PC-9 (cell line): Measurements from ENCODE around the gene SLC38A3. TPM values are rescaled to one million over a fixed set of nuclear protein-coding genes. Genes with fewer than 3 reads are reported as not detected.

Source experiments
- BruUV-seq: library from RNA; stranded (reverse); fragments of 400-500 nt; replicated peaks from 2 replicates; lab custom pipeline; 2021; lab: Mats Ljungman, UMichigan
- CTCF ChIA-PET: fragments of 300-600 bp; sonication (Branson Sonifier 250); formaldehyde crosslinking; loops from one replicate; lab custom pipeline; 2022; ENCODE audit warnings: antibody characterized with exemption; lab: Charles Lee
- POLR2A ChIA-PET: fragments of 300-600 bp; sonication (Branson Sonifier 250); formaldehyde crosslinking; loops from one replicate; lab custom pipeline; 2022; ENCODE audit warnings: antibody characterized with exemption; ENCODE audit not compliant: unreplicated experiment; lab: Charles Lee
- DNase-seq, 2 experiments: peaks; one replicate each; pipeline versions ENCODE4 v3.0.0 to v3.0.0-alpha.2; 2015 to 2022; ENCODE audit warnings: mixed read lengths in 1 of 2
- H2AFZ ChIP-seq: fragments of 200-600 bp; sonication (generic); 2 replicates; pipeline ENCODE4 v1.8.1; 2017; ENCODE audit warnings: antibody characterized with exemption
- H3F3A ChIP-seq: fragments of 200-600 bp; sonication (generic); 2 replicates; pipeline ENCODE4 v1.8.1; 2017; ENCODE audit warnings: antibody characterized with exemption, mild to moderate bottlenecking, low read depth; ENCODE audit not compliant: insufficient read depth
- H3K27ac ChIP-seq: fragments of 200-600 bp; sonication (generic); 2 replicates; pipeline ENCODE4 v1.6.1; 2016; ENCODE audit warnings: mixed run types
- H3K27me3 ChIP-seq: fragments of 200-600 bp; sonication (generic); 2 replicates; pipeline ENCODE4 v1.6.1; 2016; ENCODE audit warnings: low read depth, mixed run types; ENCODE audit not compliant: insufficient read depth
- H3K36me3 ChIP-seq: fragments of 200-600 bp; sonication (generic); 2 replicates; pipeline ENCODE4 v1.6.1; 2016; ENCODE audit warnings: low read depth, mixed run types
- H3K4me1 ChIP-seq: fragments of 200-600 bp; sonication (generic); replicated peaks from 2 replicates; pipeline ENCODE4 v1.6.1; 2016; ENCODE audit warnings: mixed run types; ENCODE audit not compliant: insufficient read depth
- H3K4me2 ChIP-seq: fragments of 200-600 bp; sonication (generic); 2 replicates; pipeline ENCODE4 v1.6.1; 2017; ENCODE audit warnings: mixed run types
- H3K4me3 ChIP-seq: fragments of 200-600 bp; sonication (generic); 2 replicates; pipeline ENCODE4 v1.6.1; 2016; ENCODE audit warnings: mixed run types
- H3K79me2 ChIP-seq: fragments of 200-600 bp; sonication (generic); 2 replicates; pipeline ENCODE4 v1.6.1; 2017; ENCODE audit warnings: low read depth, mixed run types
- H3K9me2 ChIP-seq: fragments of 200-600 bp; sonication (generic); 2 replicates; pipeline ENCODE4 v1.8.1; 2017; ENCODE audit warnings: mild to moderate bottlenecking; ENCODE audit not compliant: insufficient read depth
- H3K9me3 ChIP-seq: fragments of 200-600 bp; sonication (generic); 2 replicates; pipeline ENCODE4 v1.8.1; 2016; ENCODE audit warnings: low read depth; ENCODE audit not compliant: insufficient read depth
- H4K20me1 ChIP-seq: fragments of 200-600 bp; sonication (generic); 2 replicates; pipeline ENCODE4 v1.8.1; 2017; ENCODE audit not compliant: insufficient read depth
- EZH2 ChIP-seq: fragments of 200-600 bp; sonication (generic); IDR thresholded peaks from 2 replicates; pipeline ENCODE4 v1.8.0; 2017; ENCODE audit warnings: antibody characterized with exemption, low read depth
- intact Hi-C: fragments of 100-400 bp; cut with micrococcal nuclease; formaldehyde crosslinking; loops from one replicate; pipeline ENCODE4 v1.10.0; 2022; ENCODE audit not compliant: unreplicated experiment
- total RNA-seq: library from RNA; stranded (reverse); gene quantifications from 2 replicates; pipeline ENCODE4 v1.2.3, GENCODE V29; 2021
- TF ChIP-seq, protein P1 (sequence below): fragments of 200-600 bp; sonication (generic); conservative IDR thresholded peaks from 2 replicates; pipeline ENCODE4 v1.6.1; 2017; ENCODE audit warnings: mixed run types, antibody characterized with exemption, mild to moderate bottlenecking, moderate library complexity

Gene SLC38A3
- total RNA-seq, 1 experiment from 2014 or later: 0.37 TPM

DNA sequence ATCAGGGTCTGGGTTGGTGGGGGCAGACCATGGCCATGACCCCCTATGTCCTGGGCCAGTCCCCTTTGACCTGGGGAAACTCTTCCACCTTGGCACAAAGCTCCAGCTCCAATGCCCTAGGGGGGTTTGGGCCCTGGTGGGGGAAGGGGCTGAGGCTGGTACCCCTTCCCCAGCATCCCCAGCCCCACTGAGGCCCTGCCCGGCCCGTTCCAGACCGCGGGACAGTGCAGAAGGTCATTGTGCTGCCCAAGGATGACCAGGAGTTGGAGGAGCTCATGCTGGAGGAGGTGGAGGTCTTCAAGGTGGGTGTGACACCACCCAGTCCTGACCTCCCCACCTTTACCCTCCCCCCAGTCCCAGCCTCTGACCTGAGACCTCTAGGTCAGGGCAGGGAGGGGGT, 19.8 kb upstream of the SLC38A3 start:
- BruUV-seq: no TSS peak
- H2AFZ ChIP-seq: no peak overlapping the region
- H4K20me1 ChIP-seq: no peaks in the 10 kb centered on the region
- no peaks in the 10 kb centered on the region for H3K27me3 ChIP-seq
- POLR2A ChIA-PET: interaction anchor here (0.6 kb wide), 1 partner anchor 305 kb away, joined by 3 read pairs; no protein-coding TSS in a partner anchor
- H3K4me2 ChIP-seq: no peak overlapping the region
- DNase-seq: no peak
- no peak for TF ChIP-seq EZH2
- TF ChIP-seq, protein P1, sequence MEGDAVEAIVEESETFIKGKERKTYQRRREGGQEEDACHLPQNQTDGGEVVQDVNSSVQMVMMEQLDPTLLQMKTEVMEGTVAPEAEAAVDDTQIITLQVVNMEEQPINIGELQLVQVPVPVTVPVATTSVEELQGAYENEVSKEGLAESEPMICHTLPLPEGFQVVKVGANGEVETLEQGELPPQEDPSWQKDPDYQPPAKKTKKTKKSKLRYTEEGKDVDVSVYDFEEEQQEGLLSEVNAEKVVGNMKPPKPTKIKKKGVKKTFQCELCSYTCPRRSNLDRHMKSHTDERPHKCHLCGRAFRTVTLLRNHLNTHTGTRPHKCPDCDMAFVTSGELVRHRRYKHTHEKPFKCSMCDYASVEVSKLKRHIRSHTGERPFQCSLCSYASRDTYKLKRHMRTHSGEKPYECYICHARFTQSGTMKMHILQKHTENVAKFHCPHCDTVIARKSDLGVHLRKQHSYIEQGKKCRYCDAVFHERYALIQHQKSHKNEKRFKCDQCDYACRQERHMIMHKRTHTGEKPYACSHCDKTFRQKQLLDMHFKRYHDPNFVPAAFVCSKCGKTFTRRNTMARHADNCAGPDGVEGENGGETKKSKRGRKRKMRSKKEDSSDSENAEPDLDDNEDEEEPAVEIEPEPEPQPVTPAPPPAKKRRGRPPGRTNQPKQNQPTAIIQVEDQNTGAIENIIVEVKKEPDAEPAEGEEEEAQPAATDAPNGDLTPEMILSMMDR: no peak
- H3F3A ChIP-seq: no peaks in the 10 kb centered on the region
- CTCF ChIA-PET: no interaction called here
- H3K4me1 ChIP-seq: peaks cover 16% of the 10 kb centered on the region
- H3K9me3 ChIP-seq: no peaks in the 10 kb centered on the region
- H3K79me2 ChIP-seq: no peaks in the 10 kb centered on the region
- intact Hi-C loops: loop anchor here (2.0 to 10.0 kb wide), 2 partner anchors 14 to 480 kb away; no protein-coding TSS in a partner anchor
- no peak overlapping the region for H3K27ac ChIP-seq
- H3K4me3 ChIP-seq: no peak overlapping the region
- no peaks in the 10 kb centered on the region for H3K36me3 ChIP-seq
- no peaks in the 10 kb centered on the region for H3K9me2 ChIP-seq

DNA sequence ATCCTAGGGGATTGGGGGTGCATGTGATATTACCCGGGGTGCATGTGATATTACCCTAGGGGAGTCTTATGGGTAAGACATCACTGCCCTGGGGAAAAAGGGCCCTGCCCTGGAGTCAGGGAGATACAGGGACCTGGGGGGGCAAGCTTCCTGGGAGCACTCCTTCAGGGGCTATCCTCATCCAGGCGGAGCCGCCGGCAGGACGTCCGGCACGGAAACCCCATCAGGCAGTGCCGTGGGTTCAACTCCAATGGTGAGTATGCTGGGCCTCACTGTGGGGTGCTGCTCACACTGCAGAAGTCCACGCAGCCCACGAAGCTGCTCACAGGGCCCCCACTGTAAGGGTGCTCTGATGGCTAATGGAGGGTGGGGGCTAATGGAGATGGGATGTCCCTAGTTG, 19.0 kb upstream of the SLC38A3 start:
- no peaks in the 10 kb centered on the region for H3K36me3 ChIP-seq
- no peak overlapping the region for H3K4me3 ChIP-seq
- H4K20me1 ChIP-seq: no peaks in the 10 kb centered on the region
- ChIA-PET CTCF (no interaction called here), POLR2A (interaction anchor here (0.6 kb wide), 2 partner anchors 65 to 306 kb away, joined by 3 read pairs; no protein-coding TSS in a partner anchor)
- H3K4me1 ChIP-seq: peaks cover 16% of the 10 kb centered on the region
- H3F3A ChIP-seq: no peaks in the 10 kb centered on the region
- H3K27ac ChIP-seq: no peak overlapping the region
- no peak for DNase-seq
- no peaks in the 10 kb centered on the region for H3K79me2 ChIP-seq
- intact Hi-C loops: loop anchor here (10.0 kb wide), 1 partner anchor 481 kb away; no protein-coding TSS in a partner anchor
- no peaks in the 10 kb centered on the region for H3K9me3 ChIP-seq
- no TSS peak for BruUV-seq
- no peak overlapping the region for H3K4me2 ChIP-seq
- H3K27me3 ChIP-seq: no peaks in the 10 kb centered on the region
- H3K9me2 ChIP-seq: no peaks in the 10 kb centered on the region
- H2AFZ ChIP-seq: no peak overlapping the region
- TF ChIP-seq EZH2: no peak
- TF ChIP-seq, protein P1: no peak

DNA sequence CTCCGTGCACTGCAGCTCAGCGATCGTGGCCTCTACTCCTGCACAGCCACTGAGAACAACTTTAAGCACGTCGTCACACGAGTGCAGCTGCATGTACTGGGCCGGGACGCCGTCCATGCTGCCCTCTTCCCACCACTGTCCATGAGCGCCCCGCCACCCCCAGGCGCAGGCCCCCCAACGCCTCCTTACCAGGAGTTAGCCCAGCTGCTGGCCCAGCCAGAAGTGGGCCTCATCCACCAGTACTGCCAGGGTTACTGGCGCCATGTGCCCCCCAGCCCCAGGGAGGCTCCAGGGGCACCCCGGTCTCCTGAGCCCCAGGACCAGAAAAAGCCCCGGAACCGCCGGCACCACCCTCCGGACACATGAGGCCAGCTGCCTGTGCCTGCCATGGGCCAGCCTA, 17.3 kb upstream of the SLC38A3 start:
- intact Hi-C loops: loop anchor here (10.0 kb wide), 1 partner anchor 483 kb away; no protein-coding TSS in a partner anchor

More for the DNA sequence above, 17.3 kb upstream of the SLC38A3 start:
- Histone ChIP-seq H3K27ac (no peak overlapping the region), H3K27me3 (no peaks in the 10 kb centered on the region), H3K4me3 (no peak overlapping the region), H3K4me1 (peaks cover 16% of the 10 kb centered on the region), H3F3A (no peaks in the 10 kb centered on the region), H3K4me2 (no peak overlapping the region), H3K9me3 (no peaks in the 10 kb centered on the region), H3K9me2 (no peaks in the 10 kb centered on the region), H4K20me1 (no peaks in the 10 kb centered on the region), H3K36me3 (no peaks in the 10 kb centered on the region), H2AFZ (no peak overlapping the region), H3K79me2 (no peaks in the 10 kb centered on the region)
- no TSS peak for BruUV-seq
- TF ChIP-seq, protein P1: no peak
- TF ChIP-seq EZH2: no peak
- CTCF ChIA-PET: no interaction called here
- POLR2A ChIA-PET: no interaction called here
- DNase-seq: no peak
